ENCODE measurements around the gene NEU1.

GRCh38 chr6:31882344-31882743, 19.7 kb upstream of the NEU1 start:
- TF ChIP-seq CTCF (IDR thresholded peaks at IDR 0.05) = no peak
- TF ChIP-seq POLR2A (IDR thresholded peaks at IDR 0.05) = no peak
- TF ChIP-seq EP300 (IDR thresholded peaks at IDR 0.05) = no peak
- TF ChIP-seq POLR2AphosphoS5 (IDR thresholded peaks at IDR 0.05) = no peak
